PC-3 (cell line): Measurements from ENCODE around the gene UBAP1L.

Experiments used
- CTCF ChIP-seq: fragments of 300-600 bp; sonication (generic); conservative IDR thresholded peaks from 2 replicates; pipeline ENCODE4 v1.5.1; 2017; ENCODE audit warnings: antibody characterized with exemption, low read depth, mild to moderate bottlenecking, low read length
- EZH2 ChIP-seq: fragments of 300-600 bp; sonication (generic); IDR thresholded peaks from one replicate; pipeline ENCODE4 v1.6.1; 2017; ENCODE audit warnings: antibody characterized with exemption, mild to moderate bottlenecking, low read length; ENCODE audit not compliant: unreplicated experiment

- no peak for TF ChIP-seq CTCF
- TF ChIP-seq EZH2 = no peak
Observed at GRCh38 chr15:65106011-65106590, 8.9 kb downstream of the UBAP1L start.
